GM18526 (cell line): ENCODE measurements around the gene REEP1.

ENCODE experiments used
- POLR2A ChIP-seq: IDR thresholded peaks from 3 replicates; pipeline ENCODE4 v1.6.1; 2011; ENCODE audit not compliant: insufficient read length; ENCODE audit errors: extremely low read depth

REEP1 gene

GRCh38 chr2:86323273-86324021, 14.0 kb downstream of the REEP1 start:
- no peak for TF ChIP-seq POLR2A

- no peak for TF ChIP-seq POLR2A
Observed at GRCh38 chr2:86319700-86320580, 17.5 kb downstream of the REEP1 start.

GRCh38 chr2:86315084-86315483, 22.3 kb downstream of the REEP1 start:
- no peak for TF ChIP-seq POLR2A

- no peak for TF ChIP-seq POLR2A
Observed at GRCh38 chr2:86314125-86314524, 23.3 kb downstream of the REEP1 start.

- no peak for TF ChIP-seq POLR2A
Observed at GRCh38 chr2:86313341-86313740, 24.1 kb downstream of the REEP1 start.

GRCh38 chr2:86311879-86312278, 25.5 kb downstream of the REEP1 start:
- no peak for TF ChIP-seq POLR2A

- TF ChIP-seq POLR2A = no peak
Observed at GRCh38 chr2:86309966-86310365, 27.5 kb downstream of the REEP1 start.

GRCh38 chr2:86308984-86309695, 28.3 kb downstream of the REEP1 start:
- TF ChIP-seq POLR2A = no peak

GRCh38 chr2:86308356-86308755, 29.1 kb downstream of the REEP1 start:
- TF ChIP-seq POLR2A = no peak

- no peak for TF ChIP-seq POLR2A
Observed at GRCh38 chr2:86307431-86307830, 30.0 kb downstream of the REEP1 start.

GRCh38 chr2:86305915-86306254, 31.5 kb downstream of the REEP1 start:
- no peak for TF ChIP-seq POLR2A

- TF ChIP-seq POLR2A = no peak
Observed at GRCh38 chr2:86305195-86305914, 32.1 kb downstream of the REEP1 start.

GRCh38 chr2:86304416-86304815, 33.0 kb downstream of the REEP1 start:
- TF ChIP-seq POLR2A = no peak

- no peak for TF ChIP-seq POLR2A
Observed at GRCh38 chr2:86302320-86302719, 35.1 kb downstream of the REEP1 start.

- TF ChIP-seq POLR2A = no peak
Observed at GRCh38 chr2:86301711-86302202, 35.7 kb downstream of the REEP1 start.
